Lower leg skin (tissue), 4 donors: Measurements from ENCODE around the gene CDH16. TPM values are rescaled to one million over a fixed set of nuclear protein-coding genes. Genes with fewer than 3 reads are reported as not detected.
A peak's percentile ranks its signal among the peaks of the same experiment; 100 is the strongest.

Experiments
- DNase-seq, 2 donors: peaks; one replicate each; pipeline ENCODE4 v3.0.0-alpha.2; 2019; ENCODE audit warnings: low spot score in 2 of 2
- H3K4me3 ChIP-seq: fragments of 200-600 bp; sonication (generic); 2 replicates; pipeline ENCODE4 v1.5.1; 2017; ENCODE audit warnings: mild to moderate bottlenecking, low read depth; ENCODE audit not compliant: poor library complexity, severe bottlenecking
- POLR2A ChIP-seq, 2 donors: fragments of 450-650 bp; IDR thresholded peaks; one replicate each; pipeline ENCODE4 v1.6.1; 2016 to 2017; ENCODE audit warnings: antibody characterized with exemption in 2 of 2, mild to moderate bottlenecking in 1 of 2, moderate library complexity in 1 of 2
- WGBS, 2 donors: methylation state at CpG; one replicate each; pipeline ENCODE4 v1.1.5; 2018; 5-methylcytosine and 5-hydroxymethylcytosine counted together
- intact Hi-C: fragments of 100-400 bp; cut with DNase I; formaldehyde crosslinking; loops from one replicate; pipeline ENCODE4 v1.15.0; 2023; ENCODE audit warnings: low total_unique reads
- total RNA-seq, 4 donors: library from RNA; depleted of rRNA; stranded (reverse); fragments of >200 nt; gene quantifications; one replicate each; pipeline ENCODE4 v1.1.0, GENCODE V29; 2016
- TF ChIP-seq, protein P1 (sequence below), 3 donors: fragments of 450-650 bp; IDR thresholded peaks; one replicate each; pipeline ENCODE4 v1.5.1; 2016; ENCODE audit warnings: antibody characterized with exemption in 3 of 3, mild to moderate bottlenecking in 3 of 3, moderate library complexity in 2 of 3

CDH16 gene
- total RNA-seq, 4 donors from 2014 or later = 0.10 to 0.58 TPM; not detected in 2

- WGBS, 2 donors = 73% methylated on average over 5 to 11 of the region's 11 CpGs
- DNase-seq = no peak
- H3K4me3 ChIP-seq = no peak overlapping the region
- TF ChIP-seq, protein P1, sequence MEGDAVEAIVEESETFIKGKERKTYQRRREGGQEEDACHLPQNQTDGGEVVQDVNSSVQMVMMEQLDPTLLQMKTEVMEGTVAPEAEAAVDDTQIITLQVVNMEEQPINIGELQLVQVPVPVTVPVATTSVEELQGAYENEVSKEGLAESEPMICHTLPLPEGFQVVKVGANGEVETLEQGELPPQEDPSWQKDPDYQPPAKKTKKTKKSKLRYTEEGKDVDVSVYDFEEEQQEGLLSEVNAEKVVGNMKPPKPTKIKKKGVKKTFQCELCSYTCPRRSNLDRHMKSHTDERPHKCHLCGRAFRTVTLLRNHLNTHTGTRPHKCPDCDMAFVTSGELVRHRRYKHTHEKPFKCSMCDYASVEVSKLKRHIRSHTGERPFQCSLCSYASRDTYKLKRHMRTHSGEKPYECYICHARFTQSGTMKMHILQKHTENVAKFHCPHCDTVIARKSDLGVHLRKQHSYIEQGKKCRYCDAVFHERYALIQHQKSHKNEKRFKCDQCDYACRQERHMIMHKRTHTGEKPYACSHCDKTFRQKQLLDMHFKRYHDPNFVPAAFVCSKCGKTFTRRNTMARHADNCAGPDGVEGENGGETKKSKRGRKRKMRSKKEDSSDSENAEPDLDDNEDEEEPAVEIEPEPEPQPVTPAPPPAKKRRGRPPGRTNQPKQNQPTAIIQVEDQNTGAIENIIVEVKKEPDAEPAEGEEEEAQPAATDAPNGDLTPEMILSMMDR (IDR thresholded peaks at IDR 0.05) = no peak
- TF ChIP-seq POLR2A (IDR thresholded peaks at IDR 0.05) = no peak
- intact Hi-C loops = no loop called here
Measured at GRCh38 chr16:66903544-66904427, 14.9 kb downstream of the CDH16 start.

DNA sequence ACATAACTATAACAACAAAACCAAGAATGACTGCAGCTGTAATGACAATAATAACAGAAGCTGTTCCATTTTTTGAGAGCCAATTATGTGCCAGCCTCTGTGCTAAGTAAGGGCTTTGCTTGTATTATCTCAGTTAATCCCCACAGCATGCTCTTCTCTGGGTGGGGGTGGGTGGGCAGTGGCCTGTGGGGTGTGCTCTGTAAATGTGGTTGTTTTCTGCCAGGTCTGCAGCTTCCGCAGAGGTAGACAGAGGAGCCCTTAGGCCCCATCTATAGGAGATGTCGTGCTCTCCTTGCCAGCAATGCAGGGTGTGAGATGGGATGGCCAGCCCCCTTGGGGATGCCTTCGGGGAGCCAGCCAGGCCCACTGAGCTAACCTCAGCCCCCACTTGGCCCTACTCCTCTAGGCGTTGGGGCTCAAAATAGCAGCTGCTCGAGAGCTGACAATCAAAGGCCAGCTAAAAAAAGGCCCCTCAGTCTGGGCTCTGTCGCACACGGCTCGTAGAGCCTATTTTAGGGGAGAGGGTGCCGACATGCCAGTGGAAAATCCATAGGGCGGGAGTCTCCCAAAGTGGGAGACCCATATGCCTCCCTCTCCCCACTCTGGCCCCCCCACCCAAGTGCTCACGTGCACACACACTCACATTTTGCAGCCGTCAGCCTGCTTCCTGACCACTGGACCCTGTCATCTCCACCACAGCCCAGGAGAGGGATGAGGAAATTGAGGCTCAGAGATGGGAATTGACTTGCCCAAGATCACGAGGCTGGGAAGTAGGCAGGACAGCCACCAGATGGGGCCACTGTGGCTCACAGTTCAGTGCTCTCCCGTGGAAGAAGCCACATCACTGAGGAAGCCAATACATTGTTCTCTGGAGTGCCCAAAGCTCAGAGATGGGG lies 15.8 kb downstream of the CDH16 start:
- intact Hi-C loops = no loop called here
- DNase-seq = no peak
- TF ChIP-seq, protein P1 (IDR thresholded peaks at IDR 0.05) = no peak
- TF ChIP-seq POLR2A (IDR thresholded peaks at IDR 0.05) = no peak
- 77 to 79% methylated on average over 13 to 14 of the region's 14 CpGs for WGBS, 2 donors
- no peak overlapping the region for H3K4me3 ChIP-seq

GRCh38 chr16:66901626-66902025 lies 17.1 kb downstream of the CDH16 start:
- no peak for TF ChIP-seq POLR2A (IDR thresholded peaks at IDR 0.05)
- no peak for DNase-seq
- 88 to 91% methylated on average over 7 to 10 of the region's 10 CpGs for WGBS, 2 donors
- intact Hi-C loops = no loop called here
- no peak overlapping the region for H3K4me3 ChIP-seq

DNA sequence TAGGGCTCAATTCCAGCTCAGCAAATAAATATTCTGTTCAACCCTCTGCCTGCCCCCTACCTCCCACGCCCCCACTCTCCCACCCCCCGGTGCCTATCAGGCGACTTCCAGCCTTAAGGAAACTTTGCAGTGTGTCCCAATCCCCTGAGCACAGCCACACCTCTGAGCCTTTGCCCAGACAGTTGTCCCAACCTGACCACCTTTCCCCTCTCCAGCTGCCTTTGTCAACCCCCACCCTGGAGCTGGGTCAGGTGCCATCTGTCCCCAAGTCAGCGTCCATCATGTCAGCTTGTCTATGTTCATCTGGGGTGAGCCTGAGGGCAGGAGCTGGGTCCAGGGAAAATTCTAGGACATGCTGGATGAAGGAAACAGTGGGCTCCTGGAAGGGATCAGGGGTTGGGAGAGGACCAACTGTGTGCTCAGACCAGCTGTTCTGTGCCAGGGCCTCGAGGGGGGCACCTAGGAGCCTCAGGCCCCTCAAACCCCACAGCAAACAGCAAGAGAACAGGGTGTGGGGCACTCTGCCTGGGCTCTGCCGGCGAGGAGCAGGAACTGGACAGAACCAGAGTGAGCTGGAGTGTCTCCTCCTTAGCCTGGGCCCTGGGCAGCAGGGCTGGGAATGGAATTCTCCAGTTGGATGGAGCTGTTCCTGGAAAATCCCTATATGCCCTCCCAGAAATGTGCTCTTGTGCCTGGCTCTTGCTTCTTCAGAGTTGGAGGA lies 17.8 kb downstream of the CDH16 start:
- no peak for TF ChIP-seq POLR2A (IDR thresholded peaks at IDR 0.05)
- TF ChIP-seq, protein P1 (IDR thresholded peaks at IDR 0.05) = no peak
- intact Hi-C loops = no loop called here
- 31 to 51% methylated on average over 7 of the region's 7 CpGs for WGBS, 2 donors
- no peak for DNase-seq
- H3K4me3 ChIP-seq = no peak overlapping the region

GRCh38 chr16:66899945-66900710 lies 18.6 kb downstream of the CDH16 start:
- DNase-seq = peak in 1 of 2 donors; percentile 56
- WGBS, 2 donors = 37 to 46% methylated on average over 9 of the region's 9 CpGs
- TF ChIP-seq POLR2A (IDR thresholded peaks at IDR 0.05) = no peak
- TF ChIP-seq, protein P1 (IDR thresholded peaks at IDR 0.05) = no peak
- H3K4me3 ChIP-seq = no peak overlapping the region
- intact Hi-C loops = loop anchor here (10.0 kb wide), 1 partner anchor 75 kb away; no protein-coding TSS in a partner anchor
